Germinal center (tissue), 1 donor: ENCODE data around the gene WDR33.

ENCODE experiments used
- DNase-seq: peaks from one replicate; pipeline ENCODE4 v3.0.0; 2012; ENCODE audit warnings: mixed read lengths, low spot score

Gene WDR33

DNA sequence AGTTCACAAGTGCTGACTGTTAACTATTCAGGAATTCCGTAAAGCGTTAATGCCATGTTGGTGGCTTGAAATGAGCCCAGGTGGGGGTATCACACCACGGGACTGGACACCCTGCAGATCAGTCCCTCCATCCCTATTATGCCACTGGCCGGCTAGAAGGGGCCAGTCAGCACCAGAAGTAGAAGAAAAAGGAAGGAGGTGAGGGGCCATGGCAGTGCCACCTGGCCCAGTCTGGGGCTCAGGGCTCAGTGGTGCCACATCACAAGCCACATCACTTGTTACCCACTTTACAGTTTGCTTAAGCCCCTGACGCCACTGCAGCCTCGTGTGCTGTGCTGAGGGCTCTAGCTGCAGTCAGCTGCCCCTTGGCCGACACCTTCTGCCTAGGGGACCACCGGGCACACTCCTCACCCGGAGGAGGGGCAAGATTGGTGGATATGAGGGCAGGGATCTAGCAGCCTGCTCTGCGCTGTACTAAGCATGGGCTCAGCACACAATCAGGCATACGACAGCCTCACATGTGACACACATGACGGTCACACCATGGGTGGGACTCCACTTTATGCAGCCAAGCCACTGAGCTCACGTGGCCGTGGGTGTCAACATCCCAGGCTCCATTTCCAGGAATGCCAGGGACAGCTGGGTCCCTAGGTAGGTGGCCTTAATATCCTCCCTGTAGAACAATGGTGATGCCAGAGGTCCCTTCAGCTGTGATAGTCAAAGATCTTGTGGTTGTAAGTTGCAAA, 139.2 kb downstream of the WDR33 start:
- DNase-seq: no peak

- no peak for DNase-seq
Observed at GRCh38 chr2:127670957-127671290, 140.0 kb downstream of the WDR33 start.

- no peak for DNase-seq
Observed at GRCh38 chr2:127670055-127670956, 140.7 kb downstream of the WDR33 start.

- no peak for DNase-seq
Observed at GRCh38 chr2:127669056-127669455, 141.9 kb downstream of the WDR33 start.

DNA sequence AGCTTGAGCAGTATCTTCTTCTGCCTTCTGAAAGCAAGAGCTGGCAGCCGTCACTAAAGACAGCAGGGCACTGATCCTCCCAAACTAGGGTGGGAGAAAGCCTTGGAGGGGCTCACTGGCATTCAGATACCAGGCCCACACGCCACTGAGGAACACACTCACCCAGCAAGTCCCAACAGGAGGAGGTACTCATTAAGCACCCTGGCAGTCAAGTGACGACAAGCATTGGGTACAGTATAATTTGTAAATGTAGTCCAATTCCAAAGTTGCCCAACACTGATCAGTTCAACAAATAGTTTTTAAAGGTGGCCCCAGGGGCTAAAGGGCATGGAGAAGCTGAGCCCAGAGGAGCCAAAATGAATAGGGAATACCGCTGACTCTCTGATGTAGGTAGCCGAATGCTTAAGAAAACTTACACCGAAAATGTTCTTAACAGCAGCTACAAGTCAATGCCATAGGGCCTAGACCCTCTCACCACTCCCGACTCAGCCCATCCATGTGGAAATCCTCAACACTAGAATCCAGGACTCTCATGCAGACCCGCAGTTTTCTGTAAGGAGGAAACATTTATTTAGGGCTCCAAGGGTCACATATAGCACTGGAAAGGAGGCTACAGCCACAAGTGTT, 145.6 kb downstream of the WDR33 start:
- DNase-seq: no peak

GRCh38 chr2:127664895-127665225, 146.1 kb downstream of the WDR33 start:
- DNase-seq: no peak

GRCh38 chr2:127664065-127664894, 146.7 kb downstream of the WDR33 start:
- no peak for DNase-seq

DNA sequence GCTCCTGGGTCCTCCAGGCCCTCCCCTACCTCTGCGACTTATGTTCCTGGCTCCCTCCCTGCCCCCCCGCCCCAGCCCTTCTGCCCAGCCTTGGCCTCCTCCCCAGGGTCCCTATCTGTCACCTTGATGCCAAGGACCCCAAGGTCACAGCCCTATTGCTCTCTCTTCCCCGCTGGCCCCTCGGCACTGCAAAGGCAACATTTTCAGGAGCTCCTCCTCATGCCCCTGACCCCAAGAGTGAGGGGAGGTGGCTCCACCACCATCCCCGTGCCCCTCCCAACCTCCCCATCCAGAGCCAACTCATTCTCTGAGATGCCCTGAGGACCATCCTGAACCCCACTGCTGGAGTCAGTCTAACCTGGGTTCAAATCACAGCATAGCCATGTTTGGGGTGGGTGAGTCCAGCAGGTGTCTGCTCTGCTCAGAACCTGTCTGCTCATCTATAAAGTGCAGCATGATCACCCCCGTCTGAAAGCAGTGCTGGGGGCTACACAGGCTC, 147.4 kb downstream of the WDR33 start:
- DNase-seq: no peak

- DNase-seq: no peak
Observed at GRCh38 chr2:127662937-127663565, 147.9 kb downstream of the WDR33 start.

DNA sequence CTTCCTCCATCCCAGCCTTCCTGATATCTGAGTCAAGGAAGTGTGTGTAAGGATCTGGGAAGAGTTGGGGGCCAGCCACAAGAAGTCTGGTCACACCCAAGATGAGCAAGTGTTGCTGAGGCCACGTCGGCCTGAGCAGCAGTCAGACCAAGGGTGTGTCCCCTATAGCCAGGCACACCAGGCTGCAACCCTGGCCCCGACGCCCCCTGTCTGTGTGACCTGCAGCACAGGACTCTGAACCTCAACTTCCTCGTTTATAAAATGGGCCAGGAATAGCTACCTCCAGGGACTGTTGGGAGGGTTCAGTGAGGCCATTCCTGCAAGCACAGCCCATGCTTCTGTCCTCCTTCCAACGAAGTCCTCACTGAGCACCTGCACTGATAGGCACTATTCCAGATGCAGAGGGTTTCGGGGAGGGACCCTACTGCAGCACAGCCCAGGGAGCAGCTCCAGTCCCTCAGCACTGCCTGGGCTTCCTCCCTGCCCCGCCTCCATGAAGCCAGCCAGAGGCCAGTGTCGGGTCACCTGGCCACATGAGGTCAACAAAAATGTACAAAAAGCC, 148.9 kb downstream of the WDR33 start:
- DNase-seq: no peak

DNA sequence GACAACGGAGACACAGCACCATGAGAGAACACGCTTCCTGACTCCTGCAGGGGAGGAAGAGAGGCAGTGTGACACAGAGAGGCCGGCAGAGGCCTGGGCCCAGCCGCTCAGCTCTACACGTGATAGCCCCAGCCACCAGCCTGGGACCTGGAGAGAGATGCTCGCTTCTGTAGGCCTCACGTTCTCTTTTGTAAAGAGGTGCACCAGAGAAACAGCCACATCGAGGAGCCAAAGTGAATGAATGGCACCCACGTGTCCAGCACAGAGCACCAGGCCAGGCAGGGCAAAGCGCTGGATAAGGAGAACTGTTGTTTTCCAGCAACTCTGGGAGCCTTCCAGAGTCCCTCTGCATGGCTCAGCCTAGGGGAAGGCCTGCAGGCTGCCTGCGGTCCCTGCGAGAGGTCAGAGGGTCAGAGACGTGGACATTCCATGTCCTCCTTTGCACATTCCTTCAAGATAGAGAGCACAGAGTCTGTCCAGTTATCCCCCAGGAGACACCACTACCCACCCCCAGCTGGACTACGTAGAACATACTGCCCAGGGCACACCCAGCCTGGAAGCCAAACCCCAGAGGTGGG, 149.8 kb downstream of the WDR33 start:
- DNase-seq: no peak

DNA sequence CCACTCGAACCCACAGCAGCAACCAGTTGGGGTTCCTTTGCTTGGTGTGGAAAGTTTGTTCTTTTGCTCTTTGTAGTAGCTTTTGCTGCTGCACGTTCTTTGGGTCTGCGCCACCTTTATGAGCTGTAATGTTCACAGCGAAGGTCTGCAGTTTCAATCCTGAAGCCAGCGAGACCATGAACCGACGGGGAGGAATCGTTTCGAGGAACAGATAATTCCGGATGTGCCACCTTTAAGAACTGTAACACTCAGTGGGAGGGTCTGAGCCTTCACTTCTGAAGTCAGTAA, 150.7 kb downstream of the WDR33 start:
- DNase-seq: no peak

DNA sequence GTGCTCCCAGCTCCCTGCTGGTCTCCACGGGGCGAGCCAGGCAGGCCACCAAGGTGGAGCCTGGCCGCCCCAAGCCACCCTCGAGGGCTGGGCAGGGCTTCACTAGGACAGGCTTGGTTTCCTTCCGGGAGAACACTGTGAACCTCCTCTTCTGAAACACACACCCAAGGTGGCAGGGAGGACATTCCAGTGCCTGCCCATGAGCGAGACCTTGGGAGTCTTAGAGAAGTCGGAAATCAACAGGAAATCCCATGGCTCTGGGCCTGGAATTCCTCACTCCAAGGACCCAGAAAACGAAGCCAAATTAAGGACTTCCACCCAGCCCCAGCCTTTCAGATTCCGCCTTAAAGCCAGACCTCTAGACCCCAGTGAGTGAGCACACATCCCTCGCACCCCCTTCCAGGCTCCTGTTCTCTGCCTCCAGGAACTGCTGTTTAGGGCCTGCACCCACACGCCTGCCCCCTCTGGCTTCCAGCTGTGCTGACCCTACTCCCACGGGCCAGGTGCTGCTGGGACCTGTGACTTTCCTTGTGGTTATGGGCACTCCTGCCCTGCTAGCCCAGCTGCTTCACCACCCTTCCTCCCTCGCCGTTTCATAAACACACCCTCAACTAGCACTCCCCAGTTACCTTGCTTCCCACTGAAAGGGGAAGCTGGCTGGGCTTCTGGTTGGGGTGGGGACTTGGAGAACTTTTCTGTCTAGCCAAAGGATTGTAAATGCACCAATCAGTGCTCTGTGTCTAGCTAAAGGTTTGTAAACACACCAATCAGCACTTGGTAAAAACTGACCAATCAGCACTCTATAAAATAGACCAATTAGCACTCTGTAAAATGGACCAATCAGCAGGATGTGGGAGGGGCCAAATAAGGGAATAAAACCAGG, 151.3 kb downstream of the WDR33 start:
- no peak for DNase-seq

- no peak for DNase-seq
Observed at GRCh38 chr2:127658641-127659407, 152.1 kb downstream of the WDR33 start.

- no peak for DNase-seq
Observed at GRCh38 chr2:127658146-127658545, 152.8 kb downstream of the WDR33 start.

DNA sequence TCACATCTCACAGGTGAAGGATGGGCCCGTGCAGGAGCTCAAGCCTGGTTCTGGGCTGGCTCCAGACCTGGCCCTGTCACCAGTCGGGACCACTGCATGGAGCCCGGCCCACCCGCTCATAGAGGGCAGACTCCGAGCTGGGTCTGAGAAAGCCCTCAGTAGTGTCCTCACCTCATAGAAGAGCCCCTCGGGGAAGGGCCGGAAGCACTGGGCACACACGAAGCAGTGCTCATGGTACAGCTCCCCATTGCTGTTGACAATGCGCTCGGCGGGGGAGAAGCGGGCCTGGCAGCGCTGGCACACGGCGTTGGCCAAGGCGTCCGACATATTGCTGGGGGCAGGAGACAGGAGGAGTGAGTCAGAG, 153.8 kb downstream of the WDR33 start:
- no peak for DNase-seq

- no peak for DNase-seq
Observed at GRCh38 chr2:127656569-127657231, 154.3 kb downstream of the WDR33 start.

- no peak for DNase-seq
Observed at GRCh38 chr2:127655209-127656073, 155.5 kb downstream of the WDR33 start.
